GM18909 (cell line): ENCODE measurements around the gene FGG.

Experiments used
- ATAC-seq: cut with Tn5 transposase; IDR thresholded peaks from one replicate; pipeline ENCODE4 v1.9.1; 2021; ENCODE audit warnings: mild to moderate bottlenecking; ENCODE audit not compliant: unreplicated experiment, poor library complexity

Gene FGG

GRCh38 chr4:154612472-154613414 lies at the start of gene FGG:
TSS of gene FGG (minus strand) at chr4:154612656. CDS start at chr4:154612609, 47 bp downstream.
- ATAC-seq: no peak

DNA sequence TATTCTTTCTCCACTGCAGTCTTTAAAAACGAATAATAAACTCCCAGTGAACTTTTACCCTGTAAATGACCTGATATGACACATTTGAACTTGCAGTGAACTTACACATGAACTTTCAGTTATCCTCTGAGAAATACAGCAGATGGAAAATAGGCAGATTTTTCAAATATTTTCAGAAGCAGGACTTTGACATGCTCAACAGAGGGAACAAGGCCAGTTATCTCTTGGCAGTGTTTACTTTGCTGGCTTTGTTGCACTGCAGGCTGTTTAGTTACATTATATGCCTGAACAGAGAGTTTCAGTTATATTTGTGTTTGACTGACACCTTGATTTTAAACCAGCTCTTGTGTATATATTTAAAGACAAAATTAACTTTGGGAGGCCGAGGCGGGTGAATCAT lies 47.6 kb upstream of the FGG start:
- no peak for ATAC-seq

- no peak for ATAC-seq
Observed at GRCh38 chr4:154658680-154659405, 46.4 kb upstream of the FGG start.

DNA sequence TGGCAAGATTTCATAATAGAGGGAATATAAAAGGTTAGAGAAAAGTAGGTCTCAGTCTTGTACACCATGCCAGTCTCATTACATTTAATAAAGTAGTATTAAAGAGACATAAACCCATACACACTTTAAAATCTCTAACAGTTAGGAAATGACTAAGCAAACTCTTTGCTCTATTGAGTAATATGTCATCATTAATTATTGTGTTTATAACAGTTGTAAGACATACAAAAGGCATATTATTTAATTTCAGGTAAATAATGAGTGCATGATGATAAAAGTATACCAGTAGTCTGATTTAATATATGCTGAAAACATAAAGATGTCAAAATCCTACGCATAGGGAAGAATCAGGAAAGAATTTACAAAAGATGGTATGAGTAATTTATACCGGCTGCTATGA lies 31.0 kb upstream of the FGG start:
- no peak for ATAC-seq

DNA sequence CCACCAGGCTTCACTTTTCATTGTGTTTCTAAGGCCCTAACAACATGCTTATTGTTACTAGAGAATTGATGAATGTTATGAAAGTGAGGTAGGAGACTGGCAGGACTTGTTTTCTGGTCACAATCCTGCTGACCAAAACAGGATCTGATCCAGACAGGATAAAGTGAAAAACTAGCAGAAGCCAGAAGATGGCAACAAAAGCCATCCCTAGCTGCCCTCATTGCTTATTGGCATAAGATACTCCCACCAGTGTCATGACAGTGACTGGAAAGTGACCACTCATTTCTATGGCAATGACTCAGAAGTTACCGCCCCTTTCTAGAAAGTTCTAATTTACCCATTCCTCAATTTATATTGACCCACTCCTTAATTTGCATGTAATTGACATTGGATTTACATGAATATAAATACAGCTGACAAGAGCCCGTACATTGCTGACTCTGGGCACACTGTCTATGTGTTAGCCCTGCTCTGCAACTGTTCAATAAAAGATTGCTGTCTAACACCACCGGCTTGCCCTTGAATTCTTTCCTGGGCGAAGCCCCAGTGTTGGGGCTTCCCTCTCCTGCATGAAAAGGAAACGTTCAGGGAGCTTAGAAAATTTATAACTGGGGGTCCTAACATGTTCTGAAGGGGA lies 30.0 kb upstream of the FGG start:
- ATAC-seq: no peak

DNA sequence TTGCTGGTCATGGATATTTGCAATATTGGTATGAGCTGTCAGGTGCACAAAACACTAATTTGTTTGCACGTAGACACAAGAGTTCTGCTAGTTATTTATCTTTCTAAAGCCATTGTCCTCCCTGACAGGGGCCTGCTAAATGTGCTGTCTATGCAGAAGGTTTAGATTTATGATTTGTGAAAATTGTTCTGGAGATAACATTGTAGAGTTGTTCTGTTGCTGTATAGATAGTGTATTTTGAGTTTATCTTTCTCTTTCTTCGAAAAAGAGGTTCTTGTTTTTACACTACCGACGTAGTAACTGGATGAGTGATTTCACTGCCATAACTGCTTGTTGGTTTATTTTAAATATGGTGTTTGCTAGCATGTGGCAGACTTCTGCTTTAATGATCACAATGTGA lies 28.5 kb upstream of the FGG start:
- no peak for ATAC-seq

DNA sequence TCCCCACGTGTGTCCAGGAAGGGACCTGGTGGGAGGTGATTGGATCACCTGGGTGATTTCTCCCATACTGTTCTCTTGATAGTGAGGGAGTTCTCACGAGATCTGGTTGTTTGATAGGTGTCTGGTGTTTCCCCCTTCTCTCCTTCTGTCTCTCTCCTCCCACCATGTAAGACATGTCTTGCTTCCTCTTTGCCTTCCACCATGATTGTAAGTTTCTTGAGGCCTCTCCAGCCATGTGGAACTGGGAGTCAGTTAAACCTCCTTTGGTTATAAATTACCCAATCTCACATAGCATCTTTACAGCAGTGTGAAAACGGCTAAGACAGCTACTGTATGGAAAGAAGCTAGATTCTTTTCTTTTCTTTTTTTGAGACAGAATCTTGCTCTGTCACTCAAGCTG lies 21.6 kb upstream of the FGG start:
- ATAC-seq: peak; percentile 57

DNA sequence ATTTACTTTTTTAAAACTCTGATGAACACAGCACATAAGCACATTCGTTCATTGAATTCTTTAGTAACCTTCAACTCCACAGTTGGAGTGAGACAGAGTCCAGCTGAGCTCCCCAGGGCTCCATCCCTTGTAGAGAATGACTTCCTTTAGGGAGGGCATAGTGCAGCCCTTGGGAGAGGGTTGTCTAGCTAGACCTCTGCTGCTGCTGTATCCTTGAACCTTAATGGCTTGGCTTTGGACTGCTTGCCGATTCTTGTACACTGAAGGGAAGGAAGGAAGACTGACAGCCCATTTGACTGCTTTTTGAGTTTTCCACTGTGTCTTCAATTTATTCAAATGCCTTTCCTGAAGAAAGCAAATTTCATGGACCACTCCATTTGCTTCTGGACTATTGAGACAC lies 19.4 kb upstream of the FGG start:
- no peak for ATAC-seq

- ATAC-seq: no peak
Observed at GRCh38 chr4:154630324-154630723, 17.9 kb upstream of the FGG start.

- peak; percentile 98 for ATAC-seq
Observed at GRCh38 chr4:154626793-154627484, 14.5 kb upstream of the FGG start.

GRCh38 chr4:154625971-154626370 lies 13.5 kb upstream of the FGG start:
- ATAC-seq: no peak

- ATAC-seq: no peak
Observed at GRCh38 chr4:154623995-154624394, 11.5 kb upstream of the FGG start.

- no peak for ATAC-seq
Observed at GRCh38 chr4:154623436-154623835, 11.0 kb upstream of the FGG start.

GRCh38 chr4:154622598-154622997 lies 10.1 kb upstream of the FGG start:
- ATAC-seq: peak; percentile 39

DNA sequence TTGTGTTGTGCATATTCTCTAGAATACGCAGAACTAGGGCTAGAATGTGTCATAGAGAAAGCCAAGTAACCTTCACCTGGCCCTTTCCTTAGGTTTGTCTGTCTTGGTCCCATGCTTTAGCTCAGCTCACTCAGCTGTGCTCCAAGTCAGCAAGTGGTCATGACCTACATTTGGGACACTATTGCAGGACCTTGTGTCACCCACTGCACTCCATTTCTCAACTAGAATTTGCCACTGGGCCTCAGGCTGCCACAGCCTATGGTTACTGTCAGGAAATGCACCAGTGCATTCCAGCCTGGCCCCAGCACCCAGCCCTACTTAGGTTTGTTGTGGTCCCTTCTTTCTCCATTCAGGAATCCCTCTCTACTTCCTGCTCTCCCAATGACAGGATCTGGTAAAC lies 7.7 kb upstream of the FGG start:
- no peak for ATAC-seq

DNA sequence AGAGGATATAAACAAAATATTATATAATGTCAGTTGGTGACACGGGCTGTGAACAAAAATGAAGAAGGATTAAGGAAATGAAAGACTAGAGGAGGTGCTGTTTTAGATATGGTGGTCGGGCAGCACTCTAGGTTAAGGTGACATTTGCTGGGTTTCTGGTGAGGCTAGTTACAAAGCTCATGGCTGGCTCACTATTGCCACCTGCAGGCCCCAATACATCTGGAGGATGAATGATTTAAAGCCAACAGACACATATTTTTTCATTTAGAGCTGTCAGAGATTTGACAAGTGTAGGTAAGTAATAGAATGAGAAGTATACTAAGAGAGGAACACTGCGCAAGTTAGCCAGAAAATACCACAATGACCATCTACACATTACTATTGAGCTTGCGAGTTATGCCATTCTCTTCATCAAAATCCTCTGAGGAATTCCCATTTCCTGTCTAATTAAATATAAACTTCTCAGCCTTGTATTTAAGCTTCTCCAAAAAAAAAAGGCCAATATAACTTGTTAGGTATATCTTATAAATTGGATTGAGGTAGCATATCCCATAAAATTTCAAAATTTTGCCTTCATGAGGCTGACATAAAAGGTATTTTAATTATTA lies 6.4 kb upstream of the FGG start:
- ATAC-seq: peak; percentile 73

DNA sequence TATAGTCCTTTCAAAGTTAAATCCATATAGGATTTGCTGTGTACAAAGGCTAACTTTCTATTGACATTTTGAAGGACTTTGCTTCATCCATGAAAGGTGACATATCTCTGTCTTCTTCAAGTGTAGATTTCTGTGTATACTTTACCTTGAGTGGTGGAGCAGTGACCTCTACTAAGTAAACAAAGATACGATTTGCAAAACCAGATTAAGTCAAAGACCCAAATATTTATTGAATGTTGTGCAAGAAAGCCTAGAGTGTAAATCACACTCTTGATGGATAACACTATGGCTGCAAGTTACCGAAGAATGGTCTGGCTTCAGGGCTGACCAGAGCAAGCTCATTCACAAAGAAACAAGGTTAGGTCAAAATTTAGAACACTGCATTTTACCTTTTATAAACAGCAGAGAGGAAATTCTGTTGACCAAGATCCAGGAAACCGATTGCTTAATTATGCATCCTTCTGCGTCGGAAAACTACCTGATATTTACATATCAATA lies 5.4 kb upstream of the FGG start:
- no peak for ATAC-seq

GRCh38 chr4:154616731-154617130 lies 4.3 kb upstream of the FGG start:
- ATAC-seq: peak; percentile 96

- no peak for ATAC-seq
Observed at GRCh38 chr4:154616287-154616686, 3.8 kb upstream of the FGG start.

DNA sequence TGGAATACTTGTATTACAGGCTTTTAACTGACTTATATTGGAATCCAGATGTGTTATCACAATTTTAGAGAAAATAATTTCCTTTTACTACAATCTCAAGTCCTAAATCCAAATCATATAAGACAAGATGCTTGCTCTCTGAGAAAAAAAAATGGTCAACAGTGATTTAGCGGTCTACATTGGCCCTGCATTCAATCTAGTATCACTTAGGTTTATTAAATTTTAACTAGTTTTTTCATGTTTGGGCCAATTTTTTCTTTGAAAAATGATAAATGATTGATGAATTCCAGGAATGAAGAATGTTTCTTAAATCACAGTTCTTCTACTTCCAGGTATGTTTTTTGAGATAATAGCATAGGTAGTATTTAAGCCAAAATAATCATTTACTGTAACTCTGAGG lies 2.8 kb upstream of the FGG start:
- ATAC-seq: no peak
